ENCODE results near the gene HEATR1.

- TF ChIP-seq CTCF (IDR thresholded peaks at IDR 0.05) (no peak), EP300 (IDR thresholded peaks at IDR 0.05; ENCODE audit: borderline replicate concordance in 1 of 2, low read depth in 1 of 2, low read length in 1 of 2) (no peak), SIN3A (IDR thresholded peaks at IDR 0.05; ENCODE audit: borderline replicate concordance, low read depth, low read length) (no peak), IRF3 (IDR thresholded peaks at IDR 0.05; ENCODE audit: low read depth, low read length) (no peak), RFX5 (IDR thresholded peaks at IDR 0.05; ENCODE audit: low read length) (no peak), GATA2 (CRISPR knock-in tag; IDR thresholded peaks at IDR 0.05) (no peak), TAF1 (IDR thresholded peaks at IDR 0.05; ENCODE audit: borderline replicate concordance, low read depth, low read length) (no peak), EZH2phosphoT487 (IDR thresholded peaks at IDR 0.05; ENCODE audit: borderline replicate concordance, low read depth) (no peak)
Measured at GRCh38 chr1:236535662-236536161, 68.6 kb downstream of the HEATR1 start.
